Ovary (tissue), 3 donors: ENCODE data around the gene DDHD1.

Experiments
- POLR2A ChIP-seq: fragments of 450-650 bp; IDR thresholded peaks from one replicate; pipeline ENCODE4 v1.6.1; 2017; ENCODE audit warnings: antibody characterized with exemption, mild to moderate bottlenecking, moderate library complexity
- TF ChIP-seq, protein P1 (sequence below), 3 donors: fragments of 450-650 bp in 2 of 3; fragments of 200-600 bp in 1 of 3; IDR thresholded peaks; one replicate each; pipeline versions ENCODE4 v1.5.1 to v1.8.0; 2016 to 2022; ENCODE audit warnings: antibody characterized with exemption in 3 of 3, mild to moderate bottlenecking in 1 of 3
- donor health status: DM: no; HTN: no; CAD: no.

DNA sequence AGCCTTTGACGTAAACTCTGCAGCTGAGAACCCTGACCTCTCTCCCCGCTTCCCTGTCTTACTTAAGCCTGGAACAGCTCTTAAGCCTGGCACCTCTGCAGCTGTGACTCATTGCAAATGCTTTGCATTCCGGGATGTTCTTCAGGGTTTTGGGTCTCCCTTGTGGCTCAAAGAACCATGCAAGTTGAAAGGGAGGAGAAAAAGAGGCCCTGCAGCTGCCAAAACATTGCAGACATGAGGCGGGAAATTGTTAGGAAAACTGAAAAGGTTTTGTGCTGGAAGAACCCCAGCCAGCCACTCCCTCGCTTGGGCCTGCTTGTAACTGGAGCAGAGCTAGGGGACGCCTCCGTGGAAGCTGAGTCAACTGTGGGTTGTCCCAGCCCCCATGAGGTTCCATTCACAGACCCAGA is 142.1 kb downstream of the DDHD1 start:
- TF ChIP-seq, protein P1, sequence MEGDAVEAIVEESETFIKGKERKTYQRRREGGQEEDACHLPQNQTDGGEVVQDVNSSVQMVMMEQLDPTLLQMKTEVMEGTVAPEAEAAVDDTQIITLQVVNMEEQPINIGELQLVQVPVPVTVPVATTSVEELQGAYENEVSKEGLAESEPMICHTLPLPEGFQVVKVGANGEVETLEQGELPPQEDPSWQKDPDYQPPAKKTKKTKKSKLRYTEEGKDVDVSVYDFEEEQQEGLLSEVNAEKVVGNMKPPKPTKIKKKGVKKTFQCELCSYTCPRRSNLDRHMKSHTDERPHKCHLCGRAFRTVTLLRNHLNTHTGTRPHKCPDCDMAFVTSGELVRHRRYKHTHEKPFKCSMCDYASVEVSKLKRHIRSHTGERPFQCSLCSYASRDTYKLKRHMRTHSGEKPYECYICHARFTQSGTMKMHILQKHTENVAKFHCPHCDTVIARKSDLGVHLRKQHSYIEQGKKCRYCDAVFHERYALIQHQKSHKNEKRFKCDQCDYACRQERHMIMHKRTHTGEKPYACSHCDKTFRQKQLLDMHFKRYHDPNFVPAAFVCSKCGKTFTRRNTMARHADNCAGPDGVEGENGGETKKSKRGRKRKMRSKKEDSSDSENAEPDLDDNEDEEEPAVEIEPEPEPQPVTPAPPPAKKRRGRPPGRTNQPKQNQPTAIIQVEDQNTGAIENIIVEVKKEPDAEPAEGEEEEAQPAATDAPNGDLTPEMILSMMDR (IDR thresholded peaks at IDR 0.05): no peak
- no peak for TF ChIP-seq POLR2A
